Measurements from ENCODE around the gene ZWINT.

The ZWINT gene

DNA sequence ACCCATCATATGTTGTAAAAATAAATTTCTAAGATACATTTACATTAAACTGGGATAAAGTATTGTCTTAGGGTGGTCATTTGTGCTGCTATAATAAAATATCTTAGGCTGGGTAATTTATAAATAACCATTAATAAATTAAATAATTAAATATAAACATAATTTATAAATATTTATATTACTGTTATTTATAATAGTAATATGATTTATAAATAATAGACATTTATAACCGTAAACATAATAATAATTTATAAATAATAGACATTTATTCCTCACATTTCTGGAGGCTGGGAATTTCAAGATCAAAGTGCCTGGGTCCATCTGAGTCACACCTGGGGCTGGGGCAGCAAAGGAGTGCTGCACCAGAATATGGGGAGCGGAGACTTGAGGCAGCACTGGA, 31.1 kb downstream of the ZWINT start:
- no peak overlapping the region for H3K4me3 ChIP-seq (ENCODE audit: low read depth, low read length)
- no peaks in the 10 kb centered on the region for H3K36me3 ChIP-seq
- TF ChIP-seq, protein P1, sequence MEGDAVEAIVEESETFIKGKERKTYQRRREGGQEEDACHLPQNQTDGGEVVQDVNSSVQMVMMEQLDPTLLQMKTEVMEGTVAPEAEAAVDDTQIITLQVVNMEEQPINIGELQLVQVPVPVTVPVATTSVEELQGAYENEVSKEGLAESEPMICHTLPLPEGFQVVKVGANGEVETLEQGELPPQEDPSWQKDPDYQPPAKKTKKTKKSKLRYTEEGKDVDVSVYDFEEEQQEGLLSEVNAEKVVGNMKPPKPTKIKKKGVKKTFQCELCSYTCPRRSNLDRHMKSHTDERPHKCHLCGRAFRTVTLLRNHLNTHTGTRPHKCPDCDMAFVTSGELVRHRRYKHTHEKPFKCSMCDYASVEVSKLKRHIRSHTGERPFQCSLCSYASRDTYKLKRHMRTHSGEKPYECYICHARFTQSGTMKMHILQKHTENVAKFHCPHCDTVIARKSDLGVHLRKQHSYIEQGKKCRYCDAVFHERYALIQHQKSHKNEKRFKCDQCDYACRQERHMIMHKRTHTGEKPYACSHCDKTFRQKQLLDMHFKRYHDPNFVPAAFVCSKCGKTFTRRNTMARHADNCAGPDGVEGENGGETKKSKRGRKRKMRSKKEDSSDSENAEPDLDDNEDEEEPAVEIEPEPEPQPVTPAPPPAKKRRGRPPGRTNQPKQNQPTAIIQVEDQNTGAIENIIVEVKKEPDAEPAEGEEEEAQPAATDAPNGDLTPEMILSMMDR (IDR thresholded peaks at IDR 0.05; ENCODE audit: low read depth, low read length): no peak
- H3K9me3 ChIP-seq: no peaks in the 10 kb centered on the region
- DNase-seq: no peak
- H3K27me3 ChIP-seq: no peaks in the 10 kb centered on the region
- H3K4me1 ChIP-seq: no peaks in the 10 kb centered on the region

GRCh38 chr10:56327118-56327517, 33.9 kb downstream of the ZWINT start:
- H3K9me3 ChIP-seq: no peaks in the 10 kb centered on the region
- no peaks in the 10 kb centered on the region; the same call in 1 of the 2 replicates for H3K27me3 ChIP-seq
- TF ChIP-seq, protein P1 (IDR thresholded peaks at IDR 0.05; ENCODE audit: low read depth, low read length): no peak
- no peaks in the 10 kb centered on the region for H3K4me1 ChIP-seq
- no peaks in the 10 kb centered on the region for H3K36me3 ChIP-seq
- no peak for DNase-seq
- H3K4me3 ChIP-seq (ENCODE audit: low read depth, low read length): no peak overlapping the region

DNA sequence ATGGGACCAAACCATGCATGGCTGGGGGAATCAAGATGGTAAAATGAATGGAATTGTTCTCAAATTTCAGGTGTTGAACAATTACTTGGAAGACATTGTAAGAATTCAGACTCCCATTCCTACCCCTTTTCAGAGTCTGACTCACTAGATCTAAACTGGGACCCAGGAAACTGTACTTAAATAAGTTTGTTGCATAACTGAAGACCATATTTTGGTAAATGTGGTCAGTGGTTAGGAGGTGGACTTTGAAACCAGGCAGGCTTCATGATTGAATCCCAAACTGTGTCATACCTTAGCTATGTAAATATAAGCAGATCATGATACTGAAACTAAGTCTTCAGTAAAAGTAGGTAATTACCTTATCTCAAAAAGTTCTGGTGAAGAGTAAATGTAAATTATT, 41.7 kb downstream of the ZWINT start:
- no peak for DNase-seq
- TF ChIP-seq, protein P1 (IDR thresholded peaks at IDR 0.05; ENCODE audit: low read depth, low read length): no peak
- no peaks in the 10 kb centered on the region for H3K36me3 ChIP-seq

DNA sequence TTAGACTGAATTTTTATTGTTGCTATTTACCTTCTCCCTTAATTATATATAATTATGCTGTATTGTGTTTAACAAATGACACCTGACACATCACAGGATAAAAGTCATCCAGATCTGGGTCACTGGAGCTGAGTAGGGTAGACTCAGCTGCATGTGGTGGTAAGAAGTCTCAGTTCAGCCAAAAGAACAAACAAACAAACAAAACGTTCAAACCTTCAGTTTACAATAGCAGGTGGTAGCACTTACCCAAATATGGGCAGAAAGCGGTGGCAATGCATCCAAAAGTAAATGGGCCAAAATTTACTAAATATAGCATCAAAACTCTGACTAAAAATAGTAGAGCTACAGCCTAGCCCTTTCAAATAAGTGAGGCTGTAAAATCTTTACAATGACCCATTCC, 42.2 kb downstream of the ZWINT start:
- DNase-seq: no peak
- H3K36me3 ChIP-seq: no peaks in the 10 kb centered on the region
- TF ChIP-seq, protein P1 (IDR thresholded peaks at IDR 0.05; ENCODE audit: low read depth, low read length): no peak
- H3K9me3 ChIP-seq: no peaks in the 10 kb centered on the region
- H3K27me3 ChIP-seq: no peaks in the 10 kb centered on the region; the same call in 1 of the 2 replicates
- no peaks in the 10 kb centered on the region for H3K4me1 ChIP-seq
- H3K4me3 ChIP-seq (ENCODE audit: low read depth, low read length): no peak overlapping the region

More for the DNA sequence above, 41.7 kb downstream of the ZWINT start:
- Histone ChIP-seq H3K4me1 (no peaks in the 10 kb centered on the region), H3K27me3 (no peaks in the 10 kb centered on the region; the same call in 1 of the 2 replicates), H3K4me3 (ENCODE audit: low read depth, low read length) (no peak overlapping the region), H3K9me3 (no peaks in the 10 kb centered on the region)

DNA sequence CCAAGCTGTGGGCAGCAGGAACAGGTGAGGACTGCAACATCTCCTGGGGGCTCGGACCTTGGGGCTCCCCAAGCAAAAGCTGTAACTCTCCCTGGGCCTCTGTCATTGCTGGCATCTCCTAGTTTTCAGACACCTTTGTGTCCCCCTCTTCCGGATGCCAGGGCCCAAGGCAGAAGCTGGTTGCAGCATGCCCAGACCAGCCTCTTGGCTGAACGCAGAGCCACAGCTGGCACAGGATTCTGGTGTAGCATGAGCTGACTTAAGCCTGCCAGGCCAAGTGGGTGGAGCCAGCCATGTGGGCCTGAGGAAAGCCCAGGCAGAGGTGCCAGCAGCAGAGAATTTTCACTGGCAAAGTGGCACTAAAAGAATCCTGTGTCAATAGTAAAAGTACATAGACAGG, 43.5 kb downstream of the ZWINT start:
- Histone ChIP-seq H3K36me3 (no peaks in the 10 kb centered on the region), H3K4me3 (ENCODE audit: low read depth, low read length) (no peak overlapping the region), H3K9me3 (no peaks in the 10 kb centered on the region), H3K27me3 (no peaks in the 10 kb centered on the region; the same call in 1 of the 2 replicates), H3K4me1 (no peaks in the 10 kb centered on the region)
- DNase-seq: no peak
- TF ChIP-seq, protein P1 (IDR thresholded peaks at IDR 0.05; ENCODE audit: low read depth, low read length): no peak

GRCh38 chr10:56316603-56317002, 44.5 kb downstream of the ZWINT start:
- no peak for DNase-seq
- Histone ChIP-seq H3K36me3 (no peaks in the 10 kb centered on the region), H3K9me3 (no peaks in the 10 kb centered on the region), H3K27me3 (no peaks in the 10 kb centered on the region), H3K4me1 (no peaks in the 10 kb centered on the region), H3K4me3 (ENCODE audit: low read depth, low read length) (no peak overlapping the region)
- TF ChIP-seq, protein P1 (IDR thresholded peaks at IDR 0.05; ENCODE audit: low read depth, low read length): no peak

Measured in BE2C (cell line).